AG04450 (cell line): Measurements from ENCODE around the gene RASSF6. TPM values are rescaled to one million over a fixed set of nuclear protein-coding genes. Genes with fewer than 3 reads are reported as not detected.

Experiments used
- CTCF ChIA-PET: fragments of 300-600, 350-600 bp; formaldehyde crosslinking; extraction: SDS; loops from one replicate; lab custom pipeline; 2022; ENCODE audit warnings: antibody characterized with exemption, inconsistent platforms; lab: Charles Lee
- POLR2A ChIA-PET: fragments of 350-600 bp; formaldehyde crosslinking; extraction: SDS; loops from one replicate; lab custom pipeline; 2021; ENCODE audit warnings: antibody characterized with exemption, inconsistent platforms; lab: Yijun Ruan, JAX
- DNase-seq: peaks from one replicate; pipeline ENCODE4 v3.0.0-alpha.2; 2011; ENCODE audit warnings: low read depth, low spot score
- H3K27ac ChIP-seq: one replicate; pipeline ENCODE4 v1.5.1; 2012; ENCODE audit warnings: low read depth, low read length, control low read depth
- H3K27me3 ChIP-seq: one replicate; pipeline ENCODE4 v1.6.0; 2012; ENCODE audit warnings: low read length; ENCODE audit not compliant: control insufficient read depth, insufficient read depth
- H3K4me3 ChIP-seq: 2 replicates; pipeline ENCODE4 v1.5.1; 2011; ENCODE audit warnings: mild to moderate bottlenecking, low read depth, low read length, control low read depth
- H3K9me3 ChIP-seq: 2 replicates; pipeline ENCODE4 v1.5.1; 2012; ENCODE audit warnings: low read length; ENCODE audit not compliant: control insufficient read depth, insufficient read depth
- polyA plus RNA-seq: library from polyadenylated mRNA; depleted of rRNA; stranded (reverse); fragments of >200 nt; gene quantifications from 2 replicates; pipeline ENCODE4 v1.2.3, GENCODE V29; 2011; rRNA removed
- small RNA-seq: library from RNA; depleted of rRNA; stranded (forward); fragments of <200 nt; gene quantifications from one replicate; pipeline ENCODE3, GENCODE V24; 2012; ENCODE audit warnings: low read depth; ENCODE audit not compliant: insufficient read length
- TF ChIP-seq, protein P1 (sequence below): IDR thresholded peaks from 2 replicates; pipeline ENCODE4 v1.5.1; 2011; ENCODE audit warnings: low read depth, low read length, control low read depth, inconsistent platforms

The RASSF6 gene
- polyA plus RNA-seq, 1 experiment: 0.07 TPM

DNA sequence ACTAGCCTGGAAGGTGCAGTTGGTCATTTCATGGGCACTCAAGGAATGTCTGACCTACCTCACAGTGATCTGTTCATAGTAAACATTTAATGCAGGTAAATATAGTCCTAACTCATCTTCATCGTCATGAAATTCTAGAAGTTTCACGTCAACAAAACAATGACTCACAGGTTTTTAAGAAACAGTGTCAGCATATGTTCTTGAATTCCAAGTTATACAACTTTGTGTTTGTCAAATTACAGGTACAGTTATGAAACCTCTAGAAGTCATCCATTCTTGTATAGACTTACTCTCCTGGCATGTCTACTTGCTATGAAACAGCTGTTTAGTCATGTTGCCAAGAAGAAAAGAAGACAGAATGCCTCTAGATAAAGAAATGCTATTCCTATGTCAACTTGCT lies 92.1 kb downstream of the RASSF6 start:
- Histone ChIP-seq H3K4me3 (no peak overlapping the region), H3K9me3 (no peaks in the 10 kb centered on the region), H3K27ac (no peak overlapping the region), H3K27me3 (peaks cover 14% of the 10 kb centered on the region)
- no peak for DNase-seq
- ChIA-PET POLR2A (no interaction called here), CTCF (no interaction called here)
- TF ChIP-seq, protein P1, sequence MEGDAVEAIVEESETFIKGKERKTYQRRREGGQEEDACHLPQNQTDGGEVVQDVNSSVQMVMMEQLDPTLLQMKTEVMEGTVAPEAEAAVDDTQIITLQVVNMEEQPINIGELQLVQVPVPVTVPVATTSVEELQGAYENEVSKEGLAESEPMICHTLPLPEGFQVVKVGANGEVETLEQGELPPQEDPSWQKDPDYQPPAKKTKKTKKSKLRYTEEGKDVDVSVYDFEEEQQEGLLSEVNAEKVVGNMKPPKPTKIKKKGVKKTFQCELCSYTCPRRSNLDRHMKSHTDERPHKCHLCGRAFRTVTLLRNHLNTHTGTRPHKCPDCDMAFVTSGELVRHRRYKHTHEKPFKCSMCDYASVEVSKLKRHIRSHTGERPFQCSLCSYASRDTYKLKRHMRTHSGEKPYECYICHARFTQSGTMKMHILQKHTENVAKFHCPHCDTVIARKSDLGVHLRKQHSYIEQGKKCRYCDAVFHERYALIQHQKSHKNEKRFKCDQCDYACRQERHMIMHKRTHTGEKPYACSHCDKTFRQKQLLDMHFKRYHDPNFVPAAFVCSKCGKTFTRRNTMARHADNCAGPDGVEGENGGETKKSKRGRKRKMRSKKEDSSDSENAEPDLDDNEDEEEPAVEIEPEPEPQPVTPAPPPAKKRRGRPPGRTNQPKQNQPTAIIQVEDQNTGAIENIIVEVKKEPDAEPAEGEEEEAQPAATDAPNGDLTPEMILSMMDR: no peak

DNA sequence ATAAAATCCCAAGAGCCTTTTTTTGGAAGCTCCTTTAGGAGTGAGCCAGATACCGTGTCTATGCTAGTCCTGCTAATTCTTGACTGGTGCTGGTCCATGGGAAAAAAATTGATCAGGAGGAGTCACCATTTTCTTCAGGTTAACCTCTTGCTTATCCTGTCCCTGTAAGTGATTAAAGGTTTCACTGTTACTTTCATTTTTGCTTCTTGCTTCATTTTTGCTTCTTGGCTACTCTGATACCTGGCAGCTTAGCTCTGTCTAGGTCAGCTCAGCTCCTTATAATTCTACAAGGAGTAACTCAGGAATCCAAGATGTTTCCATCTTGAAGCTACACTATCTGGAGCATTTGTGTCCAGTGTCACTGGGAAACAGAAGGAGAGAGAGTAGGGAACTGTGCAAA lies 93.0 kb downstream of the RASSF6 start:
- no peak for DNase-seq
- Histone ChIP-seq H3K27me3 (peaks cover 14% of the 10 kb centered on the region), H3K9me3 (no peaks in the 10 kb centered on the region), H3K27ac (no peak overlapping the region), H3K4me3 (no peak overlapping the region)
- POLR2A ChIA-PET: no interaction called here
- CTCF ChIA-PET: no interaction called here
- TF ChIP-seq, protein P1: no peak

DNA sequence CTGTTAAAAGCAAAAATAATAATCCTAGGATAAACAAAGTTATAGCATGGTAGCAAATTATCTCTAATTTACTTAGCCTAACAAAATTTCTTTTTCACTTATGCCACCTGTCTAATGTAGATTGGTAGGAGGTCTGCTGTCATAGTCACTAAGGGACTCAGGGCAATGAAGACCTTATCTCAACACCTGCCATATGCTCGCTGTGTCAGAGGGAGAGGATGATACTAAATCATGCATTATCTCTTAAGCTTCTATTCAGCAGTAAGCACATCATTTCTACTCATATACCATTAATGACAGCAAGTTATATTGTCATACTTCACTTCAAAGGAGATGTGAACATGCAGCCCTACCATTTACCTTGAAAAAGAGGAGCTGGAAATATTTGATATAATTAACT lies 94.6 kb downstream of the RASSF6 start:
- no peak overlapping the region for H3K27ac ChIP-seq
- no peaks in the 10 kb centered on the region for H3K9me3 ChIP-seq
- no peak for DNase-seq
- POLR2A ChIA-PET: no interaction called here
- H3K4me3 ChIP-seq: no peak overlapping the region
- CTCF ChIA-PET: no interaction called here
- TF ChIP-seq, protein P1: no peak
- peaks cover 14% of the 10 kb centered on the region for H3K27me3 ChIP-seq

DNA sequence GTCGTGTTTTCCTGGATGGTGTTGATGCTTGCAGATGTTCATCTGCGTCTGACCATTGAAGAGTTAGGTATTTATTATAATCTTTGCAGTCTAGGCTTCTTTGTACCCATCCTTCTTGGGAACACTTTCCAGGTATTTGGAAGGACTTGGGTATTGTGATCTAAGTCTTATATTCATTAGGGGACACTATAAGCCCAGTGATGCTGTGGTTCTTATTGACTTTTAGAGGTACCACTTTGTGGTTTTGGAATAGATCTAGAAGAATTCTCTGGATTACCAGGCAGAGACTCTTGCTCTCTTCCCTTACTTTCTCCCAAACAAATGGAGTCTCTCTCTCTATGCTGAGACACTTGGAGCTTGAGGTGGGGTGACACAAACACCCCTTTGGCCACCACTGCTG lies 97.1 kb downstream of the RASSF6 start:
- CTCF ChIA-PET: no interaction called here
- H3K27me3 ChIP-seq: peaks cover 11% of the 10 kb centered on the region
- H3K4me3 ChIP-seq: no peak overlapping the region
- H3K27ac ChIP-seq: no peak overlapping the region
- POLR2A ChIA-PET: no interaction called here
- DNase-seq: no peak
- no peaks in the 10 kb centered on the region for H3K9me3 ChIP-seq
- TF ChIP-seq, protein P1: no peak

Small RNAs within 50 kb of the gene (small RNA-seq; reads per million reads assigned to genes)
- not detected for gene AC074250.1

Other genes starting within 250 kb of the RASSF6 start
- 0.06 TPM in 1 of 2 replicates, not detected in the other for gene ALB, start 216.1 kb downstream of the RASSF6 start, polyA plus RNA-seq
- gene AFP, start 184.2 kb downstream of the RASSF6 start, polyA plus RNA-seq: 0.83 and 1.1 TPM in 2 replicates
- gene AFM, start 138.7 kb downstream of the RASSF6 start, polyA plus RNA-seq: not detected in 2 replicates
- 4.3 and 6.1 TPM in 2 replicates for gene CXCL8, start 120.1 kb upstream of the RASSF6 start, polyA plus RNA-seq
- 0.43 and 0.57 TPM in 2 replicates for gene CXCL6, start 216.2 kb upstream of the RASSF6 start, polyA plus RNA-seq
- 0.20 and 0.83 TPM in 2 replicates for gene PF4V1, start 232.9 kb upstream of the RASSF6 start, polyA plus RNA-seq
- gene CXCL1, start 249.0 kb upstream of the RASSF6 start, polyA plus RNA-seq: 2.0 and 2.1 TPM in 2 replicates